Hepatocyte (in vitro differentiated cells): ENCODE results near the gene HES3. TPM values are rescaled to one million over a fixed set of nuclear protein-coding genes. Genes with fewer than 3 reads are reported as not detected.

ENCODE experiments used
- DNase-seq: peaks from one replicate; pipeline ENCODE4 v3.0.0-alpha.2; 2016; ENCODE audit warnings: low spot score
- H2AFZ ChIP-seq: fragments of 200-600 bp; sonication (generic); 2 replicates; pipeline ENCODE4 v1.6.0; 2016; ENCODE audit warnings: antibody characterized with exemption, mild to moderate bottlenecking
- H3K27ac ChIP-seq: fragments of 200-600 bp; sonication (generic); 2 replicates; pipeline ENCODE4 v1.5.1; 2016; ENCODE audit warnings: mild to moderate bottlenecking
- H3K27me3 ChIP-seq: fragments of 200-600 bp; sonication (generic); 2 replicates; pipeline ENCODE4 v1.6.1; 2016
- H3K36me3 ChIP-seq: fragments of 200-600 bp; sonication (generic); replicated peaks from 2 replicates; pipeline ENCODE4 v1.5.1; 2016; ENCODE audit warnings: low read depth; ENCODE audit not compliant: insufficient read depth
- H3K4me1 ChIP-seq: fragments of 200-600 bp; sonication (generic); 2 replicates; pipeline ENCODE4 v1.5.1; 2016; ENCODE audit warnings: mild to moderate bottlenecking, moderate library complexity; ENCODE audit not compliant: insufficient read depth
- H3K4me2 ChIP-seq: fragments of 200-600 bp; sonication (generic); 2 replicates; pipeline ENCODE4 v1.6.0; 2016
- H3K4me3 ChIP-seq: fragments of 200-600 bp; sonication (generic); 2 replicates; pipeline ENCODE4 v1.5.1; 2016; ENCODE audit warnings: mild to moderate bottlenecking
- H3K79me2 ChIP-seq: fragments of 200-600 bp; sonication (generic); 2 replicates; pipeline ENCODE4 v1.6.0; 2017; ENCODE audit warnings: mild to moderate bottlenecking
- H3K9me2 ChIP-seq: fragments of 200-600 bp; sonication (generic); replicated peaks from 2 replicates; pipeline ENCODE4 v1.6.0; 2017; ENCODE audit warnings: mild to moderate bottlenecking; ENCODE audit not compliant: insufficient read depth
- H3K9me3 ChIP-seq: fragments of 200-600 bp; sonication (generic); 2 replicates; pipeline ENCODE4 v1.5.1; 2016; ENCODE audit warnings: low read depth, mild to moderate bottlenecking
- H4K20me1 ChIP-seq: fragments of 200-600 bp; sonication (generic); 2 replicates; pipeline ENCODE4 v1.6.0; 2016; ENCODE audit warnings: mild to moderate bottlenecking; ENCODE audit not compliant: insufficient read depth, poor library complexity, severe bottlenecking
- EZH2 ChIP-seq: fragments of 200-600 bp; sonication (generic); IDR thresholded peaks from 2 replicates; pipeline ENCODE4 v1.6.1; 2016; ENCODE audit warnings: antibody characterized with exemption, mild to moderate bottlenecking, borderline replicate concordance
- EZH2phosphoT487 ChIP-seq: fragments of 200-600 bp; sonication (generic); IDR thresholded peaks from one replicate; pipeline ENCODE4 v1.6.1; 2018; ENCODE audit warnings: antibody characterized with exemption, mild to moderate bottlenecking, low read depth, moderate library complexity; ENCODE audit not compliant: unreplicated experiment, severe bottlenecking
- WGBS: methylation state at CpG from one replicate; pipeline ENCODE4 v1.1.6; 2016; ENCODE audit warnings: low lambda C conversion rate; ENCODE audit errors: missing lambda C conversion rate; 5-methylcytosine and 5-hydroxymethylcytosine counted together
- polyA plus RNA-seq: library from polyadenylated mRNA; unstranded; fragments of >200 nt; fragmentation: Nextera tagmentation; extraction: Ambion mirVana; gene quantifications from 2 replicates; pipeline ENCODE4 v1.2.1, GENCODE V29; 2016
- total RNA-seq: library from RNA; depleted of rRNA; stranded (reverse); fragments of >200 nt; gene quantifications from 2 replicates; pipeline ENCODE4 v1.2.3, GENCODE V29; 2014
- TF ChIP-seq, protein P1 (sequence below): fragments of 200-600 bp; sonication (generic); IDR thresholded peaks from 2 replicates; pipeline ENCODE4 v1.5.1; 2016; ENCODE audit warnings: antibody characterized with exemption, mild to moderate bottlenecking; ENCODE audit not compliant: poor library complexity

The HES3 gene
- total and polyA plus RNA-seq, 2 experiments from 2014 or later = not detected

- Histone ChIP-seq H3K36me3 (no peaks in the 10 kb centered on the region), H3K9me2 (no peaks in the 10 kb centered on the region), H2AFZ (no peak overlapping the region), H4K20me1 (no peaks in the 10 kb centered on the region), H3K4me2 (no peak overlapping the region), H3K4me1 (peaks cover 24% of the 10 kb centered on the region), H3K4me3 (no peak overlapping the region), H3K9me3 (no peaks in the 10 kb centered on the region), H3K79me2 (no peaks in the 10 kb centered on the region), H3K27me3 (peaks cover 89% of the 10 kb centered on the region), H3K27ac (no peak overlapping the region)
- WGBS = 49% methylated on average over 20 of the region's 20 CpGs
- TF ChIP-seq EZH2 = peak; percentile 49
- TF ChIP-seq EZH2phosphoT487 = no peak
- DNase-seq = no peak
These were observed 735 bp upstream of the HES3 start for GRCh38 chr1:6243053-6243834.

GRCh38 chr1:6244401-6245049 lies 546 bp downstream of the HES3 start:
- Histone ChIP-seq H3K4me2 (no peak overlapping the region), H3K9me2 (no peaks in the 10 kb centered on the region), H3K27ac (no peak overlapping the region), H3K9me3 (no peaks in the 10 kb centered on the region), H3K36me3 (no peaks in the 10 kb centered on the region), H4K20me1 (no peaks in the 10 kb centered on the region), H2AFZ (no peak overlapping the region), H3K4me3 (no peak overlapping the region), H3K79me2 (no peaks in the 10 kb centered on the region), H3K27me3 (peaks cover 91% of the 10 kb centered on the region), H3K4me1 (peaks cover 24% of the 10 kb centered on the region)
- no peak for DNase-seq
- TF ChIP-seq, protein P1, sequence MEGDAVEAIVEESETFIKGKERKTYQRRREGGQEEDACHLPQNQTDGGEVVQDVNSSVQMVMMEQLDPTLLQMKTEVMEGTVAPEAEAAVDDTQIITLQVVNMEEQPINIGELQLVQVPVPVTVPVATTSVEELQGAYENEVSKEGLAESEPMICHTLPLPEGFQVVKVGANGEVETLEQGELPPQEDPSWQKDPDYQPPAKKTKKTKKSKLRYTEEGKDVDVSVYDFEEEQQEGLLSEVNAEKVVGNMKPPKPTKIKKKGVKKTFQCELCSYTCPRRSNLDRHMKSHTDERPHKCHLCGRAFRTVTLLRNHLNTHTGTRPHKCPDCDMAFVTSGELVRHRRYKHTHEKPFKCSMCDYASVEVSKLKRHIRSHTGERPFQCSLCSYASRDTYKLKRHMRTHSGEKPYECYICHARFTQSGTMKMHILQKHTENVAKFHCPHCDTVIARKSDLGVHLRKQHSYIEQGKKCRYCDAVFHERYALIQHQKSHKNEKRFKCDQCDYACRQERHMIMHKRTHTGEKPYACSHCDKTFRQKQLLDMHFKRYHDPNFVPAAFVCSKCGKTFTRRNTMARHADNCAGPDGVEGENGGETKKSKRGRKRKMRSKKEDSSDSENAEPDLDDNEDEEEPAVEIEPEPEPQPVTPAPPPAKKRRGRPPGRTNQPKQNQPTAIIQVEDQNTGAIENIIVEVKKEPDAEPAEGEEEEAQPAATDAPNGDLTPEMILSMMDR = no peak
- TF ChIP-seq EZH2phosphoT487 (no peak), EZH2 (no peak)
- 6% methylated on average over 11 of the region's 24 CpGs for WGBS

DNA sequence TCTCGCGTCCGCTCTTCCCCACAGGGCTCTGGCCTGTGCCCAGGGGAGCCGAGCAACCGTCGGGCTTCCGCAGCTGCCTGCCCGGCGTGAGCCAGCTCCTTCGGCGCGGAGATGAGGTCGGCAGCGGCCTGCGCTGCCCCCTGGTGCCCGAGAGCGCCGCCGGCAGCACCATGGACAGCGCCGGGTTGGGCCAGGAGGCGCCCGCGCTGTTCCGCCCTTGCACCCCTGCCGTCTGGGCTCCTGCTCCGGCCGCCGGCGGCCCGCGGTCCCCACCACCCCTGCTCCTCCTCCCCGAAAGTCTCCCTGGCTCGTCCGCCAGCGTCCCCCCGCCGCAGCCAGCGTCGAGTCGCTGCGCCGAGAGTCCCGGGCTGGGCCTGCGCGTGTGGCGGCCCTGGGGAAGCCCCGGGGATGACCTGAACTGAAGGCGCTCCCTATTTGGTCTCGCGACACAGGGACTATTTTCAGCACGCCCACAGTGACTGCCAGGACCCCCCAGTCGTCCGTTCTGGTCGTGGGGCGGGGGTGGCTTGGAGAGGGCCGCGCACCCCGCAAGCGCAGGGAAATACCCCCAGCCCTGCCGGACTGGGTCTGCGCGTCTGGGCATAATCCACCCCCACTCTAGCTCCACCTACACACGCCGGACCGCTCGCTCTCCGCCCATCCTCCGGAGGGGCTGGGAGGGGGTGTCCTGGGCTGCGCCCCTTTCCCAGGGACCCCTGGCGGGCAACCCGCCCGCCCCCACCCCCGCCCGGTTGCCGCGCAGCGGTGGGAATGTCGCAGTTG lies 1.3 kb downstream of the HES3 start:
- 2% methylated on average over 55 of the region's 79 CpGs for whole genome bisulfite sequencing
- no peaks in the 10 kb centered on the region for H3K9me3 ChIP-seq
- DNase-seq = peak; percentile 95
- H3K9me2 ChIP-seq = no peaks in the 10 kb centered on the region
- no peaks in the 10 kb centered on the region for H3K79me2 ChIP-seq
- no peak overlapping the region for H3K4me3 ChIP-seq
- H3K27me3 ChIP-seq = peaks cover 90% of the 10 kb centered on the region
- no peak overlapping the region for H2AFZ ChIP-seq
- no peak overlapping the region for H3K27ac ChIP-seq
- H3K36me3 ChIP-seq = no peaks in the 10 kb centered on the region
- peaks cover 25% of the 10 kb centered on the region for H3K4me1 ChIP-seq
- TF ChIP-seq EZH2 = peak; percentile 61
- TF ChIP-seq, protein P1 = peak; percentile 92
- no peak for TF ChIP-seq EZH2phosphoT487
- H4K20me1 ChIP-seq = no peaks in the 10 kb centered on the region
- peak overlapping the region; percentile 73 for H3K4me2 ChIP-seq
